COLO668 (cell line): ENCODE results near the gene CA14.
"Not testable (repeated sequence)": the region's sequence is repeated elsewhere in the genome, so short reads cannot be mapped to it uniquely, and the experiment has no call there.

ENCODE experiments used
- DNase-seq: peaks from one replicate; lab custom pipeline; 2025; ENCODE audit not compliant: unreplicated experiment; lab: John Stamatoyannopoulos, UW

CA14 gene

DNA sequence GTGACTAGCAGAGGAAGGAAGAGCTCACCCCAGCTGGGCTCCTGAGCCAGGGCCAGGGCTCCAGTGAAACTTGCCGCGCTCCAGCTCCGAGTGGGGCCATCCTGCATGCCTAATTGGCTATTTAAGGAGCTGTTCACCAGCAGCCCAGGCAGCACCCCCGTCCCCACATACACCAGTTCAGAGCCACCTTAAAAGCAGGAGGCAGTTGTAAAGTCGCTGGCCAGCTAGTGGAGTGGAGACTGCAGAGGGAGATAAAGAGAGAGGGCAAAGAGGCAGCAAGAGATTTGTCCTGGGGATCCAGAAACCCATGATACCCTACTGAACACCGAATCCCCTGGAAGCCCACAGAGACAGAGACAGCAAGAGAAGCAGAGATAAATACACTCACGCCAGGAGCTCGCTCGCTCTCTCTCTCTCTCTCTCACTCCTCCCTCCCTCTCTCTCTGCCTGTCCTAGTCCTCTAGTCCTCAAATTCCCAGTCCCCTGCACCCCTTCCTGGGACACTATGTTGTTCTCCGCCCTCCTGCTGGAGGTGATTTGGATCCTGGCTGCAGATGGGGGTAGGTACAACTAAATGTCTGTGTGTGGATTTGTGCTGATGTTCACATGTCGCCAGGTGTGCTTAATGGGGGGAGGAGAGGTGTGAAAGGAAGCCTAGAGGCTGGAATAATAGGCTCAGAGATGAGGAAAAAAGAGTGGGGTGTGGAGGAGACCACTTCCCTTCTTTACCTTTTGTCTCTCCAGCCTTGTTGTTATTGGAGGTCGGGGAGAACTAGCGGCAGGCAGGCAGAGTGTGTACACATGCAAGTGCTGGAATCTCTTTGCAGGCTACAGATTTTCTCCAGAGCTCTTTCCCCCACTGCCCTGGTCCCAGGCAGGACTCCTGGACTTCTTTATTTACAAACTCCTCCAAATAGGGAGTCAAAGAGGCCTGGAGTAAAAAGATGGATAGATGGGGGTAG, at the start of gene CA14:
Gene CA14, plus strand, starts transcription at position 151 of the 962 bp plus-strand sequence. Its CDS starts 355 bp downstream, at position 506.
- DNase-seq = no peak

- DNase-seq = not testable (repeated sequence)
These were observed 49.1 kb upstream of the CA14 start for GRCh38 chr1:150208460-150208859.

- no peak for DNase-seq
These were observed 47.5 kb upstream of the CA14 start for GRCh38 chr1:150210091-150210490.

GRCh38 chr1:150210706-150211105, 46.9 kb upstream of the CA14 start:
- DNase-seq = no peak

- no peak for DNase-seq
These were observed 45.5 kb upstream of the CA14 start for GRCh38 chr1:150212070-150212469.

- DNase-seq = peak; percentile 89
These were observed 44.1 kb upstream of the CA14 start for GRCh38 chr1:150213170-150214098.

DNA sequence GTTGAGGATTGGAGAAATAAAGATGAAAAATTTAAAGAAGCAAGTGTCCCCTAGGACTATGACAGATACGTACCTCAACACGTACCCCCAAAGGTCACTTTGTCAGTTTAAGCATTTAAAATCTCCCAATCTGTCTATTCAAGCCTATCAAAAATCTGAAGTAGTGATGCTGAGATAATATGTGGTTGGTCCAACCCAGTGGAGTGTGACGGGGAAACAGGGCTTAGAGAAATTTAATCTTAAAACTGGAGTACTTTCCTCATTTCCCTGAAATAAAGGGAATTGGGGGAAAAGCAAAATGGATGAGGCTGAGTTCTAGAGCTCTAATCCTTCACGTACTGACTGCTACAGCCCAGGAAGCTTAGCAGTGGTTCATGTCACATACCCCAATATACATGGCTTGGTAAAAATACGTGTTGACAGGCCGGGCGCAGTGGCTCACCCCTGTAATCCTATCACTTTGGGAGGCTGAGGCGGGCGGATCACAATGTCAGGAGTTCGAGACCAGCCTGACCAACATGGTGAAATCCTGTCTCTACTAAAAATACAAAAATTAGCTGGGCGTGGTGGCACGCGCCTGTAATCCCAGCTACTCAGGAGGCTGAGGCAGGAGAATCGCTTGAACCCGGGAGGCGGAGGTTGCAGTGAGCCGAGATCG, 43.3 kb upstream of the CA14 start:
- not testable (repeated sequence) for DNase-seq

GRCh38 chr1:150215855-150216254, 41.7 kb upstream of the CA14 start:
- not testable (repeated sequence) for DNase-seq

DNA sequence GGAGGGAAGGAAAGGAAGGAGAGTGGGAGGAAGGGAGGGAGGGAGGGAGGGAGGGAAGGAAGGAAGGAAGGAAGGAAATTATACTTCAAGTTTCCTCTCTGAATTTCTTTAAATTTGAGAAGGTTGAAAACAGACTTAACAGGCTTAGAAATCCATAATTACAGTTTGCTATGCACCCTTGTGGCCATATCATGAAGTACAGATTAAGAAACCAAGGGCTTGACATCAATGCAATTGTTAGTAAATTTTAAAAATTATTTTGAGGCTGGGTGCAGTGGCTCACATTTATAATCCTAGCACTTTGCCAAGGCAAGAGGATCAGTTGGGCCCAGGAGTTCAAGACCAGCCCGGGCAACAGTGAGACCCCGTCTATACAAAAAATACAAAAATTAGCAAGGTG, 36.0 kb upstream of the CA14 start:
- no peak for DNase-seq

DNA sequence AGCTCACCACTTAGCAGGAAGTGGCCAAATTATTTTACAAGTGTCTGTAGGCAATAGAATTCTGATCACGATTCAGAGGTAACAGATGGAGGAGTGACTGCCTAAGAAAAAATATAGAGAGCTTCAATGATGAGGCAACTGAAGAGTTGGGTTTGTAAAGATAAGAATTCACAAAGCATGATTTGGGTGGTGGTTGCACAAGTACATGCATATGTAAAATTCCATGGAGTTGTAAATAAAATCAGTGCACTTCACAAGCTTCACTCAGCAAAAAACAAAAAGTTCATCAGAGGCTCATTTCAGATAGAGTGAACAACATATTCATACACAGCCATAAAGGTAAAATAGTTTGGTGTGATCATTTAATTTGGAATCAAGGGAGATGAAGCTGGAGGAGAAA, 32.6 kb upstream of the CA14 start:
- no peak for DNase-seq

DNA sequence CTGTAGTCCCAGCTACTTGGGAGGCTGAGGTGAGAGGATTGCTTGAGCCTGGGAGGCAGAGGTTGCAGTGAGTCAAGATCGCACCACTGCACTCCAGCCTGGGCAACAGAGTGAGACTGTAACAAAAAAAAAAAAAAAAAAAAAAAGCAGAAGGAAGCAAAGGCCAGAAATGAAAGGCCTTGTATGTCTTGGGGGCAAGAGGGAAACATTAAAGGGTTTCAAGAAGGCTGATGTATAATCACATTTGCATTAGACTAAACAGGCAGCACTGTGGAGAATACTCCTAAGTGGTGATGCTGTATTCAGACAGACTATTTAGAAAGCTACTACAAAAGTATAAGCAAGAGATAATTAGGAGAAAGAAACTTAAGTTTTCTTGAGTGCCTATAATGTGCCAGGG, 32.0 kb upstream of the CA14 start:
- no peak for DNase-seq

GRCh38 chr1:150226486-150226885, 31.1 kb upstream of the CA14 start:
- DNase-seq = no peak

DNA sequence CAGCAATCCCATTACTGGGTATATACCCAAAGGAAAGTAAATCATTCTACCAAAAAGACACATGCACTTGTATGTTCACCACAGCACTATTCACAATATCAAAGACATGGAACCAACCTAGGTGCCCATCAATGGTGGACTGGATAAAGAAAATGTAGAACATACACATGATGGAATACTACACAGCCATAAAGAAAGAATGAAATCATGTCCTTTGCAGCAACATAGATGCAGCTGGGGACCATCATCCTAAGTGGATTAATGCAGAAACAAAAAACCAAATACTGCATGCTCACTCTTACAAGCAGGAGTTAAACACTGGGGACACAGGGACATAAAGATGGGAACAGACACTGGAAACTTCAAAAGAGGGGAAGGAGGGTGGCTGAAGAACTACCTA, 30.3 kb upstream of the CA14 start:
- no peak for DNase-seq

DNA sequence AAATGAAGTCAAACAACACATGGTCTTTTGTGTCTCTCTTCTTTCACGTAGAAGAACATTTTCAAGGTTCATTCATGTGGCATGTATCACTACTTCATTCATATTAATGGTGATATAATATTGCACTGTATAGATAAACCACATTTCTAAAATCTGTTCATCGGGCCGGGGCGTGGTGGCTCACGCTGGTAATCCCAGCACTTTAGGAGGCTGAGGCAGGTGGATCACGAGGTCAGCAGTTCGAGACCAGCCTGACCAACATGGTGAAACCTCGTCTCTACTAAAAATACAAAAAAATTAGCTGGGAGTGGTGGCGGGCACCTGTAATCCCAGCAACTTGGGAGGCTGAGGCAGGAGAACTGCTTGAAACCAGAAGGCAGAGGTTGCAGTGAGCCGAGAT, 29.3 kb upstream of the CA14 start:
- not testable (repeated sequence) for DNase-seq

- not testable (repeated sequence) for DNase-seq
These were observed 24.7 kb upstream of the CA14 start for GRCh38 chr1:150232921-150233320.

GRCh38 chr1:150233359-150234308, 23.9 kb upstream of the CA14 start:
- no peak for DNase-seq

- no peak for DNase-seq
These were observed 23.3 kb upstream of the CA14 start for GRCh38 chr1:150234309-150234565.

GRCh38 chr1:150234566-150235293, 22.8 kb upstream of the CA14 start:
- peak; percentile 80 for DNase-seq

- peak; percentile 41 for DNase-seq
These were observed 22.2 kb upstream of the CA14 start for GRCh38 chr1:150235294-150235851.
